Esophagus squamous epithelium (tissue), 4 donors: Measurements from ENCODE around the gene HYOU1.

Experiments used
- POLR2A ChIP-seq, 4 donors: fragments of 450-650 bp; IDR thresholded peaks; one replicate each; pipeline ENCODE4 v1.6.1; 2017; ENCODE audit warnings: antibody characterized with exemption in 4 of 4, mild to moderate bottlenecking in 4 of 4, moderate library complexity in 3 of 4
- TF ChIP-seq, protein P1 (sequence below), 6 experiments: fragments of 450-650 bp in 4 of 6; fragments of 200-600 bp in 2 of 6; sonication (generic) in 2 of 6; IDR thresholded peaks; one replicate each; pipeline ENCODE4 v1.5.1; 2016 to 2019; ENCODE audit warnings: antibody characterized with exemption in 6 of 6, mild to moderate bottlenecking in 4 of 6, moderate library complexity in 4 of 6

DNA sequence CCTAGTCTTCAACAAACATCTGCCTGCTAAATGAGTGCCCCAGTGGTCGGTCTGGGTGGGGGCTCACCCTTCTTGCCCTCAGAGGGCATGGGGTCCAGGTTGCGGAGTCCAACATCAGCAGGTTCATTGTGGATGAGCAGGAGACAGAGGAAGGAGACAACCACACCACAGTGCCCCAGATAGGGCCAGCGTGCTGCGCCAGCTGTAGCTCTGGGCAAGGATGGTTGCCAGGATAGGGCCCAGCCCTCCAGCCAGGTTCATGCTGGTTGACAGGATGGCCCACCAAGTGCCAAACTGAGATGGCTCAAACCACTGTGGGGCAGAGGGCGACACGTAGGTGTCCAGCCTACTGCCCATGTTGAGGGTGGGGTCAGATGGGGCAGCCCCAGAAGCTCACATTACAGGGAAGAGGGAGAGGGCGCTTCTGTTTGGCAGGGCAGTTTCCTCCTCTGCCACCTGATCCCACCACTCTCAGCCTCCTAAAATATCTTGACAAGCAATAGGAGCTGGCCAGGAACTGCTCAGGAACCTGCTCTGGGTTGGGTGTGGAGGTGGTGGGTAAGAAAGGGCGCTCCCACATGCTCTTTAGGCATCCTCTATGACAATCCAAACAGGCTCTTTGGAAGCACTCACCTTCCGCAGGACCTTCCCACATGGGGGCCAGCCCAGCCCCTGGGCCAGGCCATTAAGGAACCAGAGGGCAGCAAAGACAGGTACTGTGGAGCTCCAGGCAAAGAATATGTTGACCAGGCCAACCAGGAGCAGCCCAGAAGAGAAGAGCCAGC lies 29.3 kb downstream of the HYOU1 start:
- TF ChIP-seq, protein P1, sequence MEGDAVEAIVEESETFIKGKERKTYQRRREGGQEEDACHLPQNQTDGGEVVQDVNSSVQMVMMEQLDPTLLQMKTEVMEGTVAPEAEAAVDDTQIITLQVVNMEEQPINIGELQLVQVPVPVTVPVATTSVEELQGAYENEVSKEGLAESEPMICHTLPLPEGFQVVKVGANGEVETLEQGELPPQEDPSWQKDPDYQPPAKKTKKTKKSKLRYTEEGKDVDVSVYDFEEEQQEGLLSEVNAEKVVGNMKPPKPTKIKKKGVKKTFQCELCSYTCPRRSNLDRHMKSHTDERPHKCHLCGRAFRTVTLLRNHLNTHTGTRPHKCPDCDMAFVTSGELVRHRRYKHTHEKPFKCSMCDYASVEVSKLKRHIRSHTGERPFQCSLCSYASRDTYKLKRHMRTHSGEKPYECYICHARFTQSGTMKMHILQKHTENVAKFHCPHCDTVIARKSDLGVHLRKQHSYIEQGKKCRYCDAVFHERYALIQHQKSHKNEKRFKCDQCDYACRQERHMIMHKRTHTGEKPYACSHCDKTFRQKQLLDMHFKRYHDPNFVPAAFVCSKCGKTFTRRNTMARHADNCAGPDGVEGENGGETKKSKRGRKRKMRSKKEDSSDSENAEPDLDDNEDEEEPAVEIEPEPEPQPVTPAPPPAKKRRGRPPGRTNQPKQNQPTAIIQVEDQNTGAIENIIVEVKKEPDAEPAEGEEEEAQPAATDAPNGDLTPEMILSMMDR (IDR thresholded peaks at IDR 0.05) = no peak
- TF ChIP-seq POLR2A (IDR thresholded peaks at IDR 0.05) = no peak
